IMR-90 (cell line): ENCODE data around the gene TCL1A. TPM values are rescaled to one million over a fixed set of nuclear protein-coding genes. Genes with fewer than 3 reads are reported as not detected.

Experiments
- ATAC-seq: fragments of 200-7000 bp; cut with Tn5 transposase; 2 replicates; pipeline ENCODE4 v1.9.1; 2020; ENCODE audit warnings: low read depth, mild to moderate bottlenecking, moderate library complexity
- BruUV-seq: library from RNA; stranded (reverse); fragments of 400-500 nt; replicated peaks from 2 replicates; lab custom pipeline; 2021; lab: Mats Ljungman, UMichigan
- CTCF ChIA-PET: fragments of 300-600 bp; formaldehyde crosslinking; extraction: SDS; loops from one replicate; lab custom pipeline; 2021; ENCODE audit warnings: antibody characterized with exemption; lab: Yijun Ruan, JAX
- POLR2A ChIA-PET: fragments of 300-600 bp; sonication (Branson Sonifier 250); formaldehyde crosslinking; loops from one replicate; lab custom pipeline; 2022; ENCODE audit warnings: antibody characterized with exemption; ENCODE audit not compliant: unreplicated experiment; lab: Charles Lee
- DNase-seq: peaks from one replicate; pipeline ENCODE4 v3.0.0; 2013
- H2AFZ ChIP-seq: replicated peaks from 2 replicates; pipeline ENCODE3; 2013; ENCODE audit warnings: low read length, mild to moderate bottlenecking; ENCODE audit not compliant: poor library complexity
- H2AK5ac ChIP-seq: 2 replicates; pipeline ENCODE4 v1.6.1; 2013; ENCODE audit warnings: low read depth, low read length, inconsistent platforms
- H2AK9ac ChIP-seq: replicated peaks from 2 replicates; pipeline ENCODE3; 2013; ENCODE audit warnings: mild to moderate bottlenecking, low read depth, low read length, moderate library complexity; ENCODE audit not compliant: poor library complexity
- H2BK120ac ChIP-seq: 2 replicates; pipeline ENCODE4 v1.6.1; 2013; ENCODE audit warnings: low read depth, low read length, inconsistent platforms
- H2BK15ac ChIP-seq: 3 replicates; pipeline ENCODE4 v1.6.1; 2013; ENCODE audit warnings: low read depth, low read length, inconsistent platforms
- H2BK20ac ChIP-seq: 2 replicates; pipeline ENCODE4 v1.6.1; 2013; ENCODE audit warnings: low read depth, mild to moderate bottlenecking, inconsistent platforms, low read length, moderate library complexity
- H2BK5ac ChIP-seq: 2 replicates; pipeline ENCODE4 v1.6.1; 2013; ENCODE audit warnings: mild to moderate bottlenecking, low read depth, low read length, inconsistent platforms; ENCODE audit not compliant: poor library complexity, severe bottlenecking
- H3K14ac ChIP-seq: replicated peaks from 2 replicates; pipeline ENCODE4 v1.6.1; 2013; ENCODE audit warnings: low read depth, low read length, inconsistent platforms
- H3K18ac ChIP-seq: 2 replicates; pipeline ENCODE4 v1.6.1; 2013; ENCODE audit warnings: low read depth, low read length, control low read depth
- H3K23ac ChIP-seq: 2 replicates; pipeline ENCODE4 v1.6.1; 2013; ENCODE audit warnings: low read depth, low read length, inconsistent platforms
- H3K27ac ChIP-seq: 2 replicates; pipeline ENCODE4 v1.5.1; 2013; ENCODE audit warnings: mild to moderate bottlenecking, control low read depth, low read length; ENCODE audit not compliant: insufficient read depth
- H3K27me3 ChIP-seq: 2 replicates; pipeline ENCODE4 v1.6.1; 2013; ENCODE audit warnings: low read length; ENCODE audit not compliant: control insufficient read depth, insufficient read depth
- H3K36me3 ChIP-seq: 2 replicates; pipeline ENCODE4 v1.6.1; 2013; ENCODE audit warnings: low read length, mixed read lengths; ENCODE audit not compliant: control insufficient read depth, insufficient read depth
- H3K4ac ChIP-seq: 2 replicates; pipeline ENCODE4 v1.6.1; 2013; ENCODE audit warnings: low read depth, low read length, inconsistent platforms
- H3K4me1 ChIP-seq: 2 replicates; pipeline ENCODE4 v1.6.1; 2013; ENCODE audit warnings: low read length, mixed read lengths; ENCODE audit not compliant: control insufficient read depth, insufficient read depth
- H3K4me2 ChIP-seq: 2 replicates; pipeline ENCODE4 v1.6.1; 2013; ENCODE audit warnings: low read depth, mild to moderate bottlenecking, control low read depth, low read length, moderate library complexity
- H3K4me3 ChIP-seq: 2 replicates; pipeline ENCODE4 v1.5.1; 2013; ENCODE audit warnings: low read depth, mild to moderate bottlenecking, control low read depth, low read length, moderate library complexity; ENCODE audit not compliant: insufficient read depth
- H3K56ac ChIP-seq: 2 replicates; pipeline ENCODE4 v1.6.1; 2013; ENCODE audit warnings: low read length, inconsistent platforms; ENCODE audit not compliant: insufficient read depth; ENCODE audit errors: extremely low read depth
- H3K79me1 ChIP-seq, 2 experiments: 2 replicates each; pipeline ENCODE4 v1.6.1; 2013; ENCODE audit warnings: low read length in 2 of 2, inconsistent platforms in 1 of 2, low read depth in 1 of 2
- H3K9ac ChIP-seq: 2 replicates; pipeline ENCODE4 v1.6.1; 2013; ENCODE audit warnings: low read depth, low read length, control low read depth
- H3K9me1 ChIP-seq: 2 replicates; pipeline ENCODE4 v1.6.1; 2013; ENCODE audit warnings: low read length, inconsistent platforms; ENCODE audit not compliant: insufficient read depth
- H3K9me3 ChIP-seq: 2 replicates; pipeline ENCODE4 v1.6.1; 2013; ENCODE audit warnings: low read length; ENCODE audit not compliant: control insufficient read depth, insufficient read depth
- H4K20me1 ChIP-seq: 2 replicates; pipeline ENCODE4 v1.6.1; 2013; ENCODE audit warnings: low read length, inconsistent platforms; ENCODE audit not compliant: insufficient read depth
- H4K5ac ChIP-seq: 2 replicates; pipeline ENCODE4 v1.6.1; 2013; ENCODE audit warnings: mild to moderate bottlenecking, low read depth, low read length, control low read depth
- H4K8ac ChIP-seq, 2 experiments: 2 replicates each; pipeline ENCODE4 v1.6.1; 2013; ENCODE audit warnings: low read depth in 2 of 2, low read length in 2 of 2, control low read depth in 1 of 2, inconsistent platforms in 1 of 2
- H4K91ac ChIP-seq: 2 replicates; pipeline ENCODE4 v1.6.1; 2013; ENCODE audit warnings: low read depth, low read length, inconsistent platforms; ENCODE audit not compliant: insufficient read depth
- CEBPB ChIP-seq: IDR thresholded peaks from 2 replicates; pipeline ENCODE4 v1.6.1; 2012; ENCODE audit warnings: low read depth, low read length, improper control_type of control experiment
- CHD1 ChIP-seq: IDR thresholded peaks from 2 replicates; pipeline ENCODE4 v1.6.1; 2012; ENCODE audit warnings: low read depth, low read length, improper control_type of control experiment
- FOS ChIP-seq: fragments of 150-350 bp; IDR thresholded peaks from 2 replicates; pipeline ENCODE4 v1.6.1; 2016; ENCODE audit warnings: low read depth, low read length
- MAFK ChIP-seq: IDR thresholded peaks from 2 replicates; pipeline ENCODE4 v1.6.1; 2012; ENCODE audit warnings: low read depth, low read length, improper control_type of control experiment
- MXI1 ChIP-seq: IDR thresholded peaks from 2 replicates; pipeline ENCODE4 v1.6.1; 2012; ENCODE audit warnings: low read depth, mild to moderate bottlenecking, low read length, moderate library complexity, borderline replicate concordance
- NFE2L2 ChIP-seq: fragments of 150-350 bp; IDR thresholded peaks from 2 replicates; pipeline ENCODE4 v1.6.1; 2016; ENCODE audit warnings: low read depth, mild to moderate bottlenecking, low read length
- POLR2A ChIP-seq: IDR thresholded peaks from 2 replicates; pipeline ENCODE4 v1.6.1; 2012; ENCODE audit warnings: mild to moderate bottlenecking, low read depth, low read length
- RAD21 ChIP-seq: IDR thresholded peaks from 2 replicates; pipeline ENCODE4 v1.6.1; 2012; ENCODE audit warnings: low read length, improper control_type of control experiment
- WGBS, 2 experiments: methylation state at CpG; one replicate each; pipeline versions ENCODE4 v1.1.5 to v1.1.7; 2013; ENCODE audit warnings: missing lambda C conversion rate in 2 of 2; ENCODE audit not compliant: insufficient read length in 1 of 2; ENCODE audit errors: extremely low coverage in 2 of 2; 5-methylcytosine and 5-hydroxymethylcytosine counted together
- dilution Hi-C: fragments of 300-500 bp; cut with HindIII; formaldehyde crosslinking; loops from one replicate; pipeline ENCODE4 v1.14.3; 2018; ENCODE audit warnings: low sequenced_read_pairs; ENCODE audit not compliant: unreplicated experiment
- in situ Hi-C: fragments of 300-500 bp; cut with MboI; formaldehyde crosslinking; loops from 3 replicates; pipeline ENCODE4 v1.14.3; 2019; ENCODE audit warnings: low sequenced_read_pairs, inconsistent platforms, mixed read lengths
- intact Hi-C: fragments of 100-400 bp; cut with micrococcal nuclease; formaldehyde crosslinking; loops from 2 replicates; pipeline ENCODE4 v1.10.0; 2022
- polyA plus RNA-seq, 3 experiments: library from polyadenylated mRNA; depleted of rRNA; stranded (reverse); fragments of >200 nt; gene quantifications; 2 replicates each; pipeline ENCODE4 v1.2.3, GENCODE V29; 2012; ENCODE audit warnings: low replicate concordance in 1 of 3
- total RNA-seq: library from RNA; depleted of rRNA; stranded (reverse); fragments of >200 nt; gene quantifications from 2 replicates; pipeline ENCODE4 v1.2.3, GENCODE V29; 2012
- TF ChIP-seq, protein P1 (sequence below): conservative IDR thresholded peaks from 2 replicates; pipeline ENCODE4 v1.5.1; 2012; ENCODE audit warnings: mild to moderate bottlenecking, low read depth, low read length, improper control_type of control experiment

TCL1A gene
- total and polyA plus RNA-seq, 2 of the 4 experiments (the other 2 are of a cell fraction), result not detected

- no peak overlapping the region for H3K27ac ChIP-seq
- no peak for ATAC-seq
- no TSS peak for BruUV-seq
These were observed 53.0 kb downstream of the TCL1A start for GRCh38 chr14:95660651-95661515.

More at GRCh38 chr14:95660651-95661515, 53.0 kb downstream of the TCL1A start:
- Histone ChIP-seq H4K5ac (no peak overlapping the region), H2BK20ac (no peak overlapping the region), H3K4me3 (no peak overlapping the region), H3K23ac (no peak overlapping the region), H2BK120ac (no peak overlapping the region), H3K79me1 (no peaks in the 10 kb centered on the region), H3K56ac (no peak overlapping the region), H2AK5ac (no peak overlapping the region), H4K20me1 (no peaks in the 10 kb centered on the region), H4K91ac (no peak overlapping the region), H3K14ac (no peak overlapping the region), H3K4me1 (no peaks in the 10 kb centered on the region), H2AFZ (no peak overlapping the region), H3K9ac (no peak overlapping the region), H3K18ac (no peak overlapping the region), H3K4ac (no peak overlapping the region), H2BK5ac (no peak overlapping the region), H3K27me3 (no peaks in the 10 kb centered on the region; the same call in 1 of the 2 replicates), H2AK9ac (no peak overlapping the region), H2BK15ac (no peak overlapping the region), H3K9me3 (no peaks in the 10 kb centered on the region), H3K36me3 (no peaks in the 10 kb centered on the region), H3K4me2 (no peak overlapping the region), H4K8ac (no peak overlapping the region), H3K9me1 (no peaks in the 10 kb centered on the region)
- 5% methylated on average over 4 of the region's 13 CpGs; no CpG with 5 or more reads in 1 of the 2 experiments for WGBS, 2 experiments
- intact Hi-C loops, result no loop called here
- dilution Hi-C loops, result no loop called here
- in situ Hi-C loops, result no loop called here
- no peak for TF ChIP-seq POLR2A
- no peak for TF ChIP-seq CEBPB
- TF ChIP-seq FOS, result no peak
- no peak for TF ChIP-seq MXI1
- no peak for TF ChIP-seq NFE2L2
- no peak for TF ChIP-seq RAD21
- no peak for TF ChIP-seq CHD1
- TF ChIP-seq, protein P1, sequence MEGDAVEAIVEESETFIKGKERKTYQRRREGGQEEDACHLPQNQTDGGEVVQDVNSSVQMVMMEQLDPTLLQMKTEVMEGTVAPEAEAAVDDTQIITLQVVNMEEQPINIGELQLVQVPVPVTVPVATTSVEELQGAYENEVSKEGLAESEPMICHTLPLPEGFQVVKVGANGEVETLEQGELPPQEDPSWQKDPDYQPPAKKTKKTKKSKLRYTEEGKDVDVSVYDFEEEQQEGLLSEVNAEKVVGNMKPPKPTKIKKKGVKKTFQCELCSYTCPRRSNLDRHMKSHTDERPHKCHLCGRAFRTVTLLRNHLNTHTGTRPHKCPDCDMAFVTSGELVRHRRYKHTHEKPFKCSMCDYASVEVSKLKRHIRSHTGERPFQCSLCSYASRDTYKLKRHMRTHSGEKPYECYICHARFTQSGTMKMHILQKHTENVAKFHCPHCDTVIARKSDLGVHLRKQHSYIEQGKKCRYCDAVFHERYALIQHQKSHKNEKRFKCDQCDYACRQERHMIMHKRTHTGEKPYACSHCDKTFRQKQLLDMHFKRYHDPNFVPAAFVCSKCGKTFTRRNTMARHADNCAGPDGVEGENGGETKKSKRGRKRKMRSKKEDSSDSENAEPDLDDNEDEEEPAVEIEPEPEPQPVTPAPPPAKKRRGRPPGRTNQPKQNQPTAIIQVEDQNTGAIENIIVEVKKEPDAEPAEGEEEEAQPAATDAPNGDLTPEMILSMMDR, result no peak
- no peak for TF ChIP-seq MAFK
- no peak for DNase-seq
- CTCF ChIA-PET, result no interaction called here
- POLR2A ChIA-PET, result no interaction called here
